Fibroblast of lung (primary cell): Measurements from ENCODE around the gene COL4A2. TPM values are rescaled to one million over a fixed set of nuclear protein-coding genes. Genes with fewer than 3 reads are reported as not detected.

Experiments
- DNase-seq, 2 donors: peaks; one replicate each; pipeline versions ENCODE4 v3.0.0 to v3.0.0-alpha.2; 2010; ENCODE audit warnings: low read depth in 2 of 2
- H2AFZ ChIP-seq: 2 replicates; pipeline ENCODE4 v1.5.1; 2012; ENCODE audit warnings: low read length, control low read depth, inconsistent platforms
- H3K27ac ChIP-seq: 2 replicates; pipeline ENCODE4 v1.5.1; 2011; ENCODE audit warnings: low read length, control low read depth; ENCODE audit not compliant: insufficient read depth
- H3K27me3 ChIP-seq: 2 replicates; pipeline ENCODE4 v1.5.1; 2011; ENCODE audit warnings: mild to moderate bottlenecking, low read length; ENCODE audit not compliant: control insufficient read depth, insufficient read depth
- H3K36me3 ChIP-seq: 2 replicates; pipeline ENCODE4 v1.5.1; 2011; ENCODE audit warnings: low read length; ENCODE audit not compliant: control insufficient read depth, insufficient read depth
- H3K4me1 ChIP-seq: 2 replicates; pipeline ENCODE4 v1.5.1; 2011; ENCODE audit warnings: low read length; ENCODE audit not compliant: control insufficient read depth, insufficient read depth; ENCODE audit errors: extremely low read depth
- H3K4me2 ChIP-seq: 2 replicates; pipeline ENCODE4 v1.5.1; 2011; ENCODE audit warnings: low read length, control low read depth; ENCODE audit not compliant: insufficient read depth; ENCODE audit errors: extremely low read depth
- H3K4me3 ChIP-seq, 4 experiments: fragments of 200-600 bp in 1 of 4; sonication (generic) in 1 of 4; replicated peaks in 1 of 4; 2 replicates each; pipeline ENCODE4 v1.5.1; 2011 to 2016; ENCODE audit warnings: low read length in 4 of 4, low read depth in 3 of 4, mild to moderate bottlenecking in 3 of 4, control low read depth in 2 of 4, inconsistent platforms in 1 of 4, mixed read lengths in 1 of 4; ENCODE audit not compliant: insufficient read depth in 1 of 4; ENCODE audit errors: control extremely low read depth in 1 of 4
- H3K79me2 ChIP-seq: 2 replicates; pipeline ENCODE4 v1.5.1; 2012; ENCODE audit warnings: mild to moderate bottlenecking, low read length, inconsistent platforms; ENCODE audit not compliant: control insufficient read depth, insufficient read depth
- H3K9ac ChIP-seq: 2 replicates; pipeline ENCODE4 v1.5.1; 2011; ENCODE audit warnings: mild to moderate bottlenecking, low read length, control low read depth; ENCODE audit not compliant: insufficient read depth
- H3K9me3 ChIP-seq: 2 replicates; pipeline ENCODE4 v1.5.1; 2012; ENCODE audit warnings: low read depth, low read length; ENCODE audit not compliant: control insufficient read depth, insufficient read depth
- H4K20me1 ChIP-seq: 2 replicates; pipeline ENCODE4 v1.5.1; 2011; ENCODE audit warnings: low read length; ENCODE audit not compliant: control insufficient read depth, insufficient read depth; ENCODE audit errors: extremely low read depth
- CTCF ChIP-seq, 2 donors: IDR thresholded peaks in 1 of 2; conservative IDR thresholded peaks in 1 of 2; 1 replicate in 1 of 2; 2 replicates in 1 of 2; pipeline ENCODE4 v1.5.1; 2011 to 2012; ENCODE audit warnings: low read length in 2 of 2, control low read depth in 1 of 2, inconsistent platforms in 1 of 2, low read depth in 1 of 2, mild to moderate bottlenecking in 1 of 2
- EZH2 ChIP-seq: IDR thresholded peaks from 2 replicates; pipeline ENCODE4 v1.5.1; 2012; ENCODE audit warnings: low read length, control low read depth, mild to moderate bottlenecking; ENCODE audit errors: missing control alignments
- polyA plus RNA-seq, 2 donors: library from polyadenylated mRNA; depleted of rRNA in 1 of 2; stranded (reverse) in 1 of 2; unstranded in 1 of 2; fragments of >200 nt; gene quantifications; 2 replicates each; pipeline ENCODE4 v1.2.1, GENCODE V29; 2011 to 2012; ENCODE audit warnings: missing spikeins in 1 of 2
- total RNA-seq: library from RNA; depleted of rRNA; stranded (reverse); fragments of >200 nt; gene quantifications from 2 replicates; pipeline ENCODE4 v1.2.1, GENCODE V29; 2014

Gene COL4A2
- total and polyA plus RNA-seq, 2 donors (not counting 1 experiment from before 2014, with no cell fraction given), result 93.1 to 463 TPM

GRCh38 chr13:110290153-110290552 lies 16.9 kb upstream of the COL4A2 start:
- no peak overlapping the region for H3K4me2 ChIP-seq
- no peak overlapping the region for H3K27ac ChIP-seq
- H3K4me1 ChIP-seq, result peaks cover 16% of the 10 kb centered on the region
- no peaks in the 10 kb centered on the region for H4K20me1 ChIP-seq
- H3K4me3 ChIP-seq, result no peak overlapping the region
- no peak for DNase-seq
- no peaks in the 10 kb centered on the region for H3K27me3 ChIP-seq
- TF ChIP-seq EZH2, result no peak
- TF ChIP-seq CTCF (conservative IDR thresholded peaks at IDR 0.05 in 1 of 2, IDR thresholded peaks at IDR 0.05 in 1 of 2; ENCODE audit: low read depth in 1 of 2, low read length in 2 of 2), result no peak
- peaks cover 38% of the 10 kb centered on the region for H3K79me2 ChIP-seq
- H3K9ac ChIP-seq, result no peak overlapping the region
- no peaks in the 10 kb centered on the region for H3K36me3 ChIP-seq
- no peaks in the 10 kb centered on the region for H3K9me3 ChIP-seq
- H2AFZ ChIP-seq, result no peak overlapping the region

GRCh38 chr13:110290826-110291225 lies 16.3 kb upstream of the COL4A2 start:
- H3K27me3 ChIP-seq, result no peaks in the 10 kb centered on the region

GRCh38 chr13:110291286-110291685 lies 15.8 kb upstream of the COL4A2 start:
- Histone ChIP-seq H4K20me1 (no peaks in the 10 kb centered on the region), H3K4me1 (peaks cover 6% of the 10 kb centered on the region), H3K9ac (no peak overlapping the region), H3K27ac (no peak overlapping the region), H2AFZ (no peak overlapping the region), H3K36me3 (no peaks in the 10 kb centered on the region), H3K4me3 (no peak overlapping the region), H3K79me2 (peaks cover 39% of the 10 kb centered on the region), H3K9me3 (no peaks in the 10 kb centered on the region), H3K4me2 (no peak overlapping the region), H3K27me3 (no peaks in the 10 kb centered on the region)
- DNase-seq, result no peak
- no peak for TF ChIP-seq EZH2
- no peak for TF ChIP-seq CTCF (conservative IDR thresholded peaks at IDR 0.05 in 1 of 2, IDR thresholded peaks at IDR 0.05 in 1 of 2; ENCODE audit: low read depth in 1 of 2, low read length in 2 of 2)

More at GRCh38 chr13:110290826-110291225, 16.3 kb upstream of the COL4A2 start:
- no peak for DNase-seq
- H3K4me3 ChIP-seq, result no peak overlapping the region
- peaks cover 38% of the 10 kb centered on the region for H3K79me2 ChIP-seq
- no peaks in the 10 kb centered on the region for H4K20me1 ChIP-seq
- H3K4me2 ChIP-seq, result no peak overlapping the region
- no peaks in the 10 kb centered on the region for H3K36me3 ChIP-seq
- H3K9ac ChIP-seq, result no peak overlapping the region
- H2AFZ ChIP-seq, result no peak overlapping the region
- no peak for TF ChIP-seq CTCF (conservative IDR thresholded peaks at IDR 0.05 in 1 of 2, IDR thresholded peaks at IDR 0.05 in 1 of 2; ENCODE audit: low read depth in 1 of 2, low read length in 2 of 2)
- no peak for TF ChIP-seq EZH2
- H3K4me1 ChIP-seq, result peaks cover 10% of the 10 kb centered on the region
- no peaks in the 10 kb centered on the region for H3K9me3 ChIP-seq
- no peak overlapping the region for H3K27ac ChIP-seq
